ENCODE data around the gene ZAP70. TPM values are rescaled to one million over a fixed set of nuclear protein-coding genes. Genes with fewer than 3 reads are reported as not detected.

ZAP70 gene
- total RNA-seq, 1 experiment from 2014 or later, result 0.61 TPM

DNA sequence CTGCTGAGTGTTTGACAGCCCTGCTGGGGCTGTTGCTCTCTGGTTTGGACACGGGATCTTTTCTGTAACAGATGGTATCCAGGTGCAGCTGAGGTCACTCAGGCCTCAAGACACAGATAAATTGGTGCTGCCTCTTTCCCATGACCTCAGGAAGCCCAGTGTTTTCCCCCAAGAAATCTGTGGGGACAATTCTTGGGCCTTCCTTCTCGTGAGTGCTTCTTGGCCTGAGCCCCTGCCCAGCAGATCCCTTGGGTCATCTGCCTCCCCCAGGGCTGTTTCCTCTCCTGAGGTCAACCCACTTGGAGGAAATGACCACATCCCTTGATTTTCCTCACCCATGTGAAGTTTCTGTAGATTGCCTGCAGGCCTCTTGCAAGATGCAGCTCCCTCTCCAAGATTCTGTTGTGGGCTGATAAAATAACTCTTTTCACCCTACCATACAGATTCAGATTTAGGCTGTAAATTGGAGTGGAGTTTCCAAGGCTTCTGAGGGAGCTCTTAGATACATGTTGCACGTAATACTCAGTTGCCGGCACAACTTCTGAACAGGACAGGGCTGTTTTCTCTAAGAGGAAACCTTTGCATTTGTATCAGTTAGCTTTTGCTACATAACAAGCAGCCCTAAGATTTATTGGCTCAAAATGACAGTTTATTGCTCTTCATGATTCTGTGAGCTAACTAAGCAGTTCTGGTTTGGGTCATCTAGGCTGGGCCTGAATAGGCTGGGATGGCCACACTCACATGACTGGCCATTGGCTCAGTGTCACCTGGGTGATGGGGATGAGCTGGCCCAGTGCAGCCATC lies 13.1 kb downstream of the ZAP70 start (continued):
- no peak for TF ChIP-seq ZMAT4 (CRISPR knock-in tag; IDR thresholded peaks at IDR 0.05)
- TF ChIP-seq HMGA2 (CRISPR knock-in tag; IDR thresholded peaks at IDR 0.05), result no peak

DNA sequence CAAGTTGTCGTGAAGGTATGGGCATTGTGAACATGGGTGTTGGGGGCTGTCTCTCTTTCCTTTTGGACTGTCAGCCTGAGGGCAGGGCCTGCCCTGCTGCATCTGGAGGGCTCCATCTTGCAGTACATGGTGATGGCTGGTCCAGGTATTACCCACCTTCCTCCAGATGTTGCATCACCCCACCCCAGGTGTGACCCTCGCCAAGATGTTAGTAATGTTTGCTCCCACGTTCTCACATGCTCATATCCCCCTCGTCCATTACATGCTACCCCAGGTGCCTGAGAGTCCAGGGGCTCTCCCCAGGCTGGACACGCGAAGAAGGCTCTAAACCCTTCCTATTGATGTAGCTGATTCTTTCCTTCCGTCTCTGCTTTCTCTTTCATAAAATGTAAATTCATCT lies 13.9 kb downstream of the ZAP70 start:
- H3K4me3 Mint-ChIP-seq, result no peak overlapping the region
- TF ChIP-seq OVOL2 (CRISPR knock-in tag; IDR thresholded peaks at IDR 0.05; ENCODE audit: borderline replicate concordance) (no peak), ZNF425 (CRISPR knock-in tag; conservative IDR thresholded peaks at IDR 0.05) (no peak), ESRRA (CRISPR knock-in tag; IDR thresholded peaks at IDR 0.05; ENCODE audit: borderline replicate concordance) (no peak)
- TF ChIP-seq, protein P1, sequence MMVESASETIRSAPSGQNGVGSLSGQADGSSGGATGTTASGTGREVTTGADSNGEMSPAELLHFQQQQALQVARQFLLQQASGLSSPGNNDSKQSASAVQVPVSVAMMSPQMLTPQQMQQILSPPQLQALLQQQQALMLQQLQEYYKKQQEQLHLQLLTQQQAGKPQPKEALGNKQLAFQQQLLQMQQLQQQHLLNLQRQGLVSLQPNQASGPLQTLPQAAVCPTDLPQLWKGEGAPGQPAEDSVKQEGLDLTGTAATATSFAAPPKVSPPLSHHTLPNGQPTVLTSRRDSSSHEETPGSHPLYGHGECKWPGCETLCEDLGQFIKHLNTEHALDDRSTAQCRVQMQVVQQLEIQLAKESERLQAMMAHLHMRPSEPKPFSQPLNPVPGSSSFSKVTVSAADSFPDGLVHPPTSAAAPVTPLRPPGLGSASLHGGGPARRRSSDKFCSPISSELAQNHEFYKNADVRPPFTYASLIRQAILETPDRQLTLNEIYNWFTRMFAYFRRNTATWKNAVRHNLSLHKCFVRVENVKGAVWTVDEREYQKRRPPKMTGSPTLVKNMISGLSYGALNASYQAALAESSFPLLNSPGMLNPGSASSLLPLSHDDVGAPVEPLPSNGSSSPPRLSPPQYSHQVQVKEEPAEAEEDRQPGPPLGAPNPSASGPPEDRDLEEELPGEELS (CRISPR knock-in tag; IDR thresholded peaks at IDR 0.05), result no peak
- TF ChIP-seq, protein P2, sequence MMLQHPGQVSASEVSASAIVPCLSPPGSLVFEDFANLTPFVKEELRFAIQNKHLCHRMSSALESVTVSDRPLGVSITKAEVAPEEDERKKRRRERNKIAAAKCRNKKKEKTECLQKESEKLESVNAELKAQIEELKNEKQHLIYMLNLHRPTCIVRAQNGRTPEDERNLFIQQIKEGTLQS (CRISPR knock-in tag; conservative IDR thresholded peaks at IDR 0.05), result no peak
- H3K9me3 Mint-ChIP-seq, result peaks cover 15% of the 10 kb centered on the region
- DNase-seq (ENCODE audit: low spot score) (no peak), ATAC-seq (no peak)
- no peak overlapping the region for H3K27ac Mint-ChIP-seq
- ChIA-PET POLR2A (interaction anchor here (1.7 kb wide), 1 partner anchor 13 kb away, joined by 4 read pairs; the partner anchor contains the start of gene ZAP70), CTCF (interaction anchor here (0.8 to 3.6 kb wide), 4 partner anchors 13 to 27 kb away, joined by 3 to 17 read pairs (median 12); no protein-coding TSS in a partner anchor)
- H3K4me1 Mint-ChIP-seq, result no peaks in the 10 kb centered on the region
- no peaks in the 10 kb centered on the region for H3K36me3 Mint-ChIP-seq
- H3K27me3 Mint-ChIP-seq (ENCODE audit: low read depth), result no peaks in the 10 kb centered on the region; the same call in 1 of the 2 replicates

DNA sequence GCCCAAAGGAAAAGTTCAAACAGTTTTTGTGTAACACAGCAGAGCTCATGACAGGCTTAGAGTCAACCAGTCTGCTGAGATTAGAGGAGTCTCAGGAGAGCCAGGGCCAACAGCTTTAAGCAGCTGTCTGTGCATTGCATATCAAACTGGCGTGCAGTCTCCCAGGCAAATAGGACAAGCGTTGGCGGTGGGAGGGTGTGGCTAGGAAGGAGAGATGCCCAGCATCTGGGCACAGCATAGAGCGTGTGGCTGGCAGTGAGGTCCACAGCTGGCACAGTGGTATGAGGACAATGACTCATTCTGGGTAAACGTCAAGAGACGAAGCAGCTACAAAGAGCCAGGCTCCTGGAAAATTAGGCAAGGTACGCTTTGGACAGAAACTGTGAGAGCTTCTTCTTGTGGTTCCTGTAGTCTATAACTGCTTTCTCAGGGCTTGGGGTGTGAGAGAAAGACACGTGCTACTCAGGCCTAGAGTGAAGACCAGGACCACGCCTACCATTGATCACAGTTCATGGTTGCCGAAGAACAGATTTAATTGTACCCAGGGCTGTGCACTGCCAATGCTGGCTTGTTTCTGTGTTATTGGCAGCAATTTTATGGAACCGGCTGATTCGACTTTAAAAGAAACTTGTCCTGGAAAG lies 14.8 kb downstream of the ZAP70 start:
- ChIA-PET CTCF (interaction anchor here (0.7 to 3.6 kb wide), 3 partner anchors 12 to 541 kb away, joined by 3 to 17 read pairs (median 8); no protein-coding TSS in a partner anchor), POLR2A (interaction anchor here (0.6 kb wide), 1 partner anchor 614 kb away, joined by 3 read pairs; no protein-coding TSS in a partner anchor)
- no peaks in the 10 kb centered on the region; the same call in 1 of the 2 replicates for H3K27me3 Mint-ChIP-seq (ENCODE audit: low read depth)
- TF ChIP-seq, protein P2 (CRISPR knock-in tag; conservative IDR thresholded peaks at IDR 0.05), result no peak
- TF ChIP-seq SOX15 (CRISPR knock-in tag; IDR thresholded peaks at IDR 0.05) (no peak), ZNF281 (CRISPR knock-in tag; IDR thresholded peaks at IDR 0.05) (no peak)
- TF ChIP-seq, protein P3, sequence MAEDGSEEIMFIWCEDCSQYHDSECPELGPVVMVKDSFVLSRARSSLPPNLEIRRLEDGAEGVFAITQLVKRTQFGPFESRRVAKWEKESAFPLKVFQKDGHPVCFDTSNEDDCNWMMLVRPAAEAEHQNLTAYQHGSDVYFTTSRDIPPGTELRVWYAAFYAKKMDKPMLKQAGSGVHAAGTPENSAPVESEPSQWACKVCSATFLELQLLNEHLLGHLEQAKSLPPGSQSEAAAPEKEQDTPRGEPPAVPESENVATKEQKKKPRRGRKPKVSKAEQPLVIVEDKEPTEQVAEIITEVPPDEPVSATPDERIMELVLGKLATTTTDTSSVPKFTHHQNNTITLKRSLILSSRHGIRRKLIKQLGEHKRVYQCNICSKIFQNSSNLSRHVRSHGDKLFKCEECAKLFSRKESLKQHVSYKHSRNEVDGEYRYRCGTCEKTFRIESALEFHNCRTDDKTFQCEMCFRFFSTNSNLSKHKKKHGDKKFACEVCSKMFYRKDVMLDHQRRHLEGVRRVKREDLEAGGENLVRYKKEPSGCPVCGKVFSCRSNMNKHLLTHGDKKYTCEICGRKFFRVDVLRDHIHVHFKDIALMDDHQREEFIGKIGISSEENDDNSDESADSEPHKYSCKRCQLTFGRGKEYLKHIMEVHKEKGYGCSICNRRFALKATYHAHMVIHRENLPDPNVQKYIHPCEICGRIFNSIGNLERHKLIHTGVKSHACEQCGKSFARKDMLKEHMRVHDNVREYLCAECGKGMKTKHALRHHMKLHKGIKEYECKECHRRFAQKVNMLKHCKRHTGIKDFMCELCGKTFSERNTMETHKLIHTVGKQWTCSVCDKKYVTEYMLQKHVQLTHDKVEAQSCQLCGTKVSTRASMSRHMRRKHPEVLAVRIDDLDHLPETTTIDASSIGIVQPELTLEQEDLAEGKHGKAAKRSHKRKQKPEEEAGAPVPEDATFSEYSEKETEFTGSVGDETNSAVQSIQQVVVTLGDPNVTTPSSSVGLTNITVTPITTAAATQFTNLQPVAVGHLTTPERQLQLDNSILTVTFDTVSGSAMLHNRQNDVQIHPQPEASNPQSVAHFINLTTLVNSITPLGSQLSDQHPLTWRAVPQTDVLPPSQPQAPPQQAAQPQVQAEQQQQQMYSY (CRISPR knock-in tag; IDR thresholded peaks at IDR 0.05), result no peak
- DNase-seq (ENCODE audit: low spot score) (no peak), ATAC-seq (no peak)
- no peaks in the 10 kb centered on the region for H3K4me1 Mint-ChIP-seq
- no peak overlapping the region for H3K27ac Mint-ChIP-seq
- H3K36me3 Mint-ChIP-seq, result no peaks in the 10 kb centered on the region
- peaks cover 15% of the 10 kb centered on the region for H3K9me3 Mint-ChIP-seq
- H3K4me3 Mint-ChIP-seq, result no peak overlapping the region

Measured in WTC11 (cell line).